ENCODE data around the gene DGKH. TPM values are rescaled to one million over a fixed set of nuclear protein-coding genes. Genes with fewer than 3 reads are reported as not detected.

Gene DGKH
- total and polyA plus RNA-seq, 2 of the 13 experiments (the other 11 are each of a cell fraction or from before 2014, with no cell fraction given), result 0.01 to 0.13 TPM

GRCh38 chr13:42075517-42075916, 27.1 kb downstream of the DGKH start (continued):
- TF ChIP-seq, protein P1, sequence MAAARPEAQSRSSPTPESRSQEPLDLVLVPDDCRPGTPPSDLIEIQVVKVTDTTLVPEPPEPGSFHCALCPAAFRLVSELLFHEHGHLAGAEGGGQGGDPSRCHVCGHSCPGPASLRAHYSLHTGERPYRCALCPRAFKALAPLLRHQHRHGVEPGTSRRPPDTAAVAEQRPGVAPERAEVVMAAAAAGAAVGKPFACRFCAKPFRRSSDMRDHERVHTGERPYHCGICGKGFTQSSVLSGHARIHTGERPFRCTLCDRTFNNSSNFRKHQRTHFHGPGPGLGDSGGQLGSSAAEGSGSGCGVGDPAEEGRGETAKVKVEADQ (CRISPR knock-in tag; IDR thresholded peaks at IDR 0.05; ENCODE audit: borderline replicate concordance), result no peak
- TF ChIP-seq ZSCAN20 (CRISPR knock-in tag; IDR thresholded peaks at IDR 0.05; ENCODE audit: borderline replicate concordance) (no peak), THAP11 (CRISPR knock-in tag; IDR thresholded peaks at IDR 0.05) (no peak), ZBTB8A (CRISPR knock-in tag; IDR thresholded peaks at IDR 0.05; ENCODE audit: borderline replicate concordance, low read depth) (no peak), ZNF142 (CRISPR knock-in tag; IDR thresholded peaks at IDR 0.05) (no peak), ZFP90 (CRISPR knock-in tag; IDR thresholded peaks at IDR 0.05; ENCODE audit: borderline replicate concordance) (no peak), DR1 (CRISPR knock-in tag; IDR thresholded peaks at IDR 0.05) (no peak), ZBTB49 (CRISPR knock-in tag; IDR thresholded peaks at IDR 0.05; ENCODE audit: borderline replicate concordance) (no peak), ZNF3 (CRISPR knock-in tag; IDR thresholded peaks at IDR 0.05) (no peak)
